Gastrocnemius medialis (tissue), 4 donors: Measurements from ENCODE around the gene PTPN6. TPM values are rescaled to one million over a fixed set of nuclear protein-coding genes. Genes with fewer than 3 reads are reported as not detected.

Source experiments
- ATAC-seq, 2 donors: fragments of 150-250 bp; one replicate each; pipeline ENCODE4 v1.9.1; 2016
- DNase-seq, 2 donors: peaks; one replicate each; pipeline ENCODE4 v3.0.0-alpha.2; 2019
- H3K27ac ChIP-seq, 4 donors: fragments of 200-600 bp; sonication (generic); 1 replicate in 1 of 4; 2 replicates in 3 of 4; pipeline ENCODE4 v1.5.1; 2016 to 2018; ENCODE audit warnings: mild to moderate bottlenecking in 2 of 4, moderate library complexity in 1 of 4
- H3K27me3 ChIP-seq, 3 donors: fragments of 200-600 bp; sonication (generic) in 2 of 3; 1 replicate in 1 of 3; 2 replicates in 2 of 3; pipeline versions ENCODE4 v1.5.1 to v1.6.0; 2016 to 2019; ENCODE audit warnings: mild to moderate bottlenecking in 1 of 3, moderate library complexity in 1 of 3
- H3K36me3 ChIP-seq, 2 donors: fragments of 200-600 bp; sonication (generic) in 1 of 2; one replicate each; pipeline ENCODE4 v1.5.1; 2017 to 2018
- H3K4me1 ChIP-seq, 2 donors: fragments of 200-600 bp; sonication (generic) in 1 of 2; one replicate each; pipeline ENCODE4 v1.5.1; 2016 to 2017; ENCODE audit warnings: mild to moderate bottlenecking in 2 of 2
- H3K4me3 ChIP-seq, 4 donors: fragments of 200-600 bp; sonication (generic) in 3 of 4; 1 replicate in 1 of 4; 2 replicates in 3 of 4; pipeline ENCODE4 v1.5.1; 2016 to 2019; ENCODE audit warnings: mild to moderate bottlenecking in 2 of 4
- H3K9me3 ChIP-seq, 3 donors: fragments of 200-600 bp; sonication (generic) in 2 of 3; 1 replicate in 1 of 3; 2 replicates in 2 of 3; pipeline ENCODE4 v1.5.1; 2016 to 2019
- CTCF ChIP-seq, 5 experiments: fragments of 450-650 bp in 3 of 5; fragments of 200-600 bp in 2 of 5; sonication (generic) in 2 of 5; IDR thresholded peaks in 4 of 5; conservative IDR thresholded peaks in 1 of 5; 1 replicate in 4 of 5; 2 replicates in 1 of 5; pipeline ENCODE4 v1.5.1; 2016 to 2019; ENCODE audit warnings: antibody characterized with exemption in 5 of 5, mild to moderate bottlenecking in 3 of 5, moderate library complexity in 3 of 5
- POLR2A ChIP-seq, 2 donors: fragments of 450-650 bp; IDR thresholded peaks; one replicate each; pipeline ENCODE4 v1.6.1; 2017; ENCODE audit warnings: antibody characterized with exemption in 2 of 2, mild to moderate bottlenecking in 2 of 2, moderate library complexity in 2 of 2
- in situ Hi-C, 4 donors: fragments of 200-750 bp; cut with MboI; loops; one replicate each; pipeline versions ENCODE4 v1.15.0 to v1.8.0; 2017; ENCODE audit warnings: low sequenced_read_pairs in 4 of 4
- intact Hi-C: fragments of 100-400 bp; cut with DNase I; formaldehyde crosslinking; loops from one replicate; pipeline ENCODE4 v1.15.1; 2023; ENCODE audit warnings: low total_unique reads
- total RNA-seq, 4 donors: library from RNA; depleted of rRNA; stranded (reverse); fragments of >200 nt; gene quantifications; one replicate each; pipeline versions ENCODE4 v1.1.0 to v1.2.3, GENCODE V29; 2016

Gene PTPN6
- total RNA-seq, 4 donors from 2014 or later: 0.87 to 7.6 (median 5.0) TPM

GRCh38 chr12:6927379-6928021 lies 23.7 kb upstream of the PTPN6 start, which contains the start of gene ATN1:
ATN1 (plus strand) TSS chr12:6927959; CDS start chr12:6934002, 6,043 bp downstream.
- peak; percentile 41 to 55 for ATAC-seq
- peaks cover 44 to 52% of the 10 kb centered on the region in 2 donors for H3K4me1 ChIP-seq
- no peaks in the 10 kb centered on the region for H3K27me3 ChIP-seq
- in situ Hi-C loops: loop anchor here in 2 of 4 donors (10.0 to 25.0 kb wide), 2 partner anchors 185 to 187 kb away; partner anchors contain the start of gene C1RL (in 1 of the 2)
- intact Hi-C loops: loop anchor here (1.0 kb wide), 1 partner anchor 11 kb away; no protein-coding TSS in a partner anchor
- H3K9me3 ChIP-seq: no peaks in the 10 kb centered on the region
- H3K4me3 ChIP-seq: peak within 1 kb of the TSS; percentile 70 to 92 (median 86)
- no peaks in the 10 kb centered on the region for H3K36me3 ChIP-seq
- H3K27ac ChIP-seq: peak within 1 kb of the TSS; percentile 88 to 98 (median 95)
- DNase-seq: peak; percentile 60 to 74
- TF ChIP-seq CTCF (IDR thresholded peaks at IDR 0.05 in 4 of 5, conservative IDR thresholded peaks at IDR 0.05 in 1 of 5): no peak
- TF ChIP-seq POLR2A (IDR thresholded peaks at IDR 0.05): peak in 1 of 2 donors; percentile 14

GRCh38 chr12:6928022-6928702 lies 23.0 kb upstream of the PTPN6 start:
- peak overlapping the region; percentile 88 to 98 (median 95) for H3K27ac ChIP-seq
- no peaks in the 10 kb centered on the region for H3K36me3 ChIP-seq
- intact Hi-C loops: no loop called here
- H3K27me3 ChIP-seq: no peaks in the 10 kb centered on the region
- TF ChIP-seq CTCF (IDR thresholded peaks at IDR 0.05 in 4 of 5, conservative IDR thresholded peaks at IDR 0.05 in 1 of 5): no peak
- TF ChIP-seq POLR2A (IDR thresholded peaks at IDR 0.05): no peak
- peak overlapping the region; percentile 68 to 84 (median 76) for H3K4me3 ChIP-seq
- H3K9me3 ChIP-seq: no peaks in the 10 kb centered on the region
- ATAC-seq (peak; percentile 1 to 4), DNase-seq (no peak)
- peaks cover 47 to 59% of the 10 kb centered on the region in 2 donors for H3K4me1 ChIP-seq
- in situ Hi-C loops: loop anchor here in 2 of 4 donors (10.0 to 25.0 kb wide), 2 partner anchors 184 to 187 kb away; partner anchors contain the start of gene C1RL (in 1 of the 2)

- Histone ChIP-seq H3K36me3 (no peaks in the 10 kb centered on the region), H3K27ac (peak overlapping the region; percentile 88 to 98 (median 95)), H3K4me3 (peak overlapping the region; percentile 68 to 84 (median 76)), H3K27me3 (no peaks in the 10 kb centered on the region), H3K9me3 (no peaks in the 10 kb centered on the region), H3K4me1 (peaks cover 54 to 65% of the 10 kb centered on the region in 2 donors)
- in situ Hi-C loops (loop anchor here in 2 of 4 donors (10.0 to 25.0 kb wide), 2 partner anchors 183 to 186 kb away; partner anchors contain the start of gene C1RL (in 1 of the 2)), intact Hi-C loops (no loop called here)
- ATAC-seq (no peak), DNase-seq (no peak)
- TF ChIP-seq POLR2A (IDR thresholded peaks at IDR 0.05) (no peak), CTCF (IDR thresholded peaks at IDR 0.05 in 4 of 5, conservative IDR thresholded peaks at IDR 0.05 in 1 of 5) (no peak)
Observed at GRCh38 chr12:6928703-6929407, 22.3 kb upstream of the PTPN6 start.
